COR-L47 (cell line): ENCODE measurements around the gene SUSD6.
"Not testable (repeated sequence)": the region's sequence is repeated elsewhere in the genome, so short reads cannot be mapped to it uniquely, and the experiment has no call there.

ENCODE experiments used
- DNase-seq: peaks from one replicate; lab custom pipeline; 2025; lab: John Stamatoyannopoulos, UW

Gene SUSD6

GRCh38 chr14:69593018-69593677 is 18.2 kb upstream of the SUSD6 start:
- no peak for DNase-seq

DNA sequence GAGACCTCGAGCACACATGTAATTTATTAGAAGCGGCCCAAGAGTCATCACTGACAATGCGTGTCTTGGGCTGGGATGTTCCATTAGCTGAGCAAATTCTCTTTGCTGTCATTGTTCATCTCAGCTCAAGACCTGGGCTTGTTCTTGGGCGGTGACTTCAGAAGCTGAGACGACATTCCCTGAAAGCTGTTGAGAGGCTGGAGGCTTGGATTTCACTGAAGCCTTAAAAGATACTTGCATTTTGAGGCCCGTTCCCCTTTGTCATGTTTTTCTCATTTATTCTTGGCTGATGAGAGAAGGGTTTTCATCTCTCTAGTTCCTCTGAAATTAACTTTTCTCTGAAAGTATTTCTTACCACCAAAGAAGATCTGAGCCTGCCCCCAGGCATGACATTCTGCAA is 16.6 kb upstream of the SUSD6 start:
- no peak for DNase-seq

DNA sequence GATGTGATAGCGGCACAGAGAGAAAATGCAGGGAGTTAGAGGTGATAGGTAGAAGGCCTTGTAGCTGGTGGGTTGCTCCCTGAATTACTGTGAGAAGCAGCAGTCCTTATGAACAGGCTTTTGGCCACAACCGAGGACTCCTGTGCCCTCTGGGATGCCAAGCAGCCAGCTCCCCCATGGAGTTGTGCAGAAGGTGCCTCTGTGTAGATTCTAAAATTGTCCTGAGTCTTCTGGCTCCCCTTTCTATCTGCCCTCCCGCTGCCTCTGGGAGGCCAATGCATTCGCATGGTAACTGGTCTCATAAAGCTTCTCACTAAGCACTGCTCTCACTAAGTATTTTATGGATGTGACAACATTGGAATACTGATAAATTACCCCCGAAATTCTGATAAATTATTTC is 16.1 kb upstream of the SUSD6 start:
- no peak for DNase-seq

DNA sequence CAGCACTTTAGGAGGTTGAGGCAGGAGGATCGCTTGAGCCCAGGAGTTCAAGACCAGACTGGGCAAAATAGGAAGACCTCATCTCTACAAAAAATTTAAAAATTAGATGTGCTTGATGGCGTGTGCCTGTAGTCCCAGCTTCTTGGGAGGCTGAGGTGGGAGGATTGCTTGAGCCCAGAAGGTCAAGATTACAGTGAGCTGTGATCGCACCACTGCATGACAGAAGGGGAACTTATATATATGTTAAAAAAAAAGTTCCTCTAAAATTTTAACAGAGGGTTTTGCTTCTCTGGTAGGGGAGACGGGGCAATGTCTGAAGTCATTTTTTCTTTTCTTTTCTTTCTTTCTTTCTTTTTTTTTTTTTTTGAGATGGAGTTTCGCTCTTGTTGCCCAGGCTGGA is 12.0 kb upstream of the SUSD6 start:
- not testable (repeated sequence) for DNase-seq

GRCh38 chr14:69600304-69600891 is 11.0 kb upstream of the SUSD6 start:
- DNase-seq, result no peak

- DNase-seq, result no peak
Observed at GRCh38 chr14:69605738-69606137, 5.7 kb upstream of the SUSD6 start.

DNA sequence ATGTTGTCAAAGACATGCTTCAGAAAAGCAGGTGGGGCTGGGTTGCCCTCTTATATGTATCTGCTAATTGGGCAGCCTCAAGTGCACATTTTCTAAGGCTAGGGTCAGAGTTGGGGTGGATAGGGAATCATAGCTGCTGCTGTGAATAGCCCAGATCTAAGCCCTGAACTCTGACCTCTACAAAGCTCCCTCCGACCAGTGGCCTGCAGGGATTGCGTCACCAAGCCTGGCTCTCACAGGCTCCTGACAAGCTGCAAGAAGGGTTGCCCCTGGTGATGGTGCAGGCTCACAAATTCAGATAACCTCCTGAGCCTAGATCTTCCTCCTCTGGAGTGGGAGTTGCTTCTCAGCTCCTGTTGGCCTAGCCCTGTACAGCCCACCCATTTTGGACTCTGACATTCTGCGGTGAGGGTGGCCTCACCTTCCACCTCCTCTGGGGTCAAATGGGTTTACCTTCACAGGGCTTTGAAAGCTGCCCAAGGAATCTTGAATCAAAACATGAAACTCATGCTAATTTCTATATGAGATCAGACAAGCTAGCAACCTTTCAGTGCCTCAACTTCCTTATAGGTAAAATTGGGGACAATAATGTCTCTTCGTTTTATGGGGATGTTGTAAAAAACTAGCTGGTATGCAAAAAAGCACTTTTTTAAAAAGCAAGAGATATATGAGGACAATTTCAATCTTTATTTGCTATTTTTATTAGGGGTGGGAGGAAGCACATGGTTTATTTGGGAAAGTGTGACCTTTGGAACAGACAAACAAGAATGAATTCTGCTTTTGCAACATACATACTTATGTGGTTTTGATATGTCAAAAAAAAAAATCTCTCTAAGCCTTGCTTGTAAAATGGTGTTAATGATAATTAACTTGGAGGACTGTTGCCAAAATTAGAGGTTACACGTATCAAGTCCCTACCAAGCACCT is 4.9 kb upstream of the SUSD6 start:
- DNase-seq, result no peak

- DNase-seq, result no peak
Observed at GRCh38 chr14:69610020-69610873, 1.1 kb upstream of the SUSD6 start.

DNA sequence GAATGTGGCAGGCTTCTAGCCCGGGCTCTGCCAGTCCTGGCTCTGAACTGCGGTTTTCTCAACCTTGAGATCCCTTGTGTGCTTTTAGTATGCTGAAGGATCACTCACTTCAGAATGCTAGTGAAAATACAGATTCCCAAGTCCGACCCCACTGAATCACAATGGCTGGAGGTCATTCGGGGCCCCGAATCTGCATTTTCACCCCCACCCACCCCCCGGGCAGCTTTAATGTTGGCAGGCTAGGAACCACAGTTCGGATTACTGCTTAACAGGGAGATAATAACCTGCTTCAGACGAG is 573 bp upstream of the SUSD6 start:
- peak; percentile 77 for DNase-seq

DNA sequence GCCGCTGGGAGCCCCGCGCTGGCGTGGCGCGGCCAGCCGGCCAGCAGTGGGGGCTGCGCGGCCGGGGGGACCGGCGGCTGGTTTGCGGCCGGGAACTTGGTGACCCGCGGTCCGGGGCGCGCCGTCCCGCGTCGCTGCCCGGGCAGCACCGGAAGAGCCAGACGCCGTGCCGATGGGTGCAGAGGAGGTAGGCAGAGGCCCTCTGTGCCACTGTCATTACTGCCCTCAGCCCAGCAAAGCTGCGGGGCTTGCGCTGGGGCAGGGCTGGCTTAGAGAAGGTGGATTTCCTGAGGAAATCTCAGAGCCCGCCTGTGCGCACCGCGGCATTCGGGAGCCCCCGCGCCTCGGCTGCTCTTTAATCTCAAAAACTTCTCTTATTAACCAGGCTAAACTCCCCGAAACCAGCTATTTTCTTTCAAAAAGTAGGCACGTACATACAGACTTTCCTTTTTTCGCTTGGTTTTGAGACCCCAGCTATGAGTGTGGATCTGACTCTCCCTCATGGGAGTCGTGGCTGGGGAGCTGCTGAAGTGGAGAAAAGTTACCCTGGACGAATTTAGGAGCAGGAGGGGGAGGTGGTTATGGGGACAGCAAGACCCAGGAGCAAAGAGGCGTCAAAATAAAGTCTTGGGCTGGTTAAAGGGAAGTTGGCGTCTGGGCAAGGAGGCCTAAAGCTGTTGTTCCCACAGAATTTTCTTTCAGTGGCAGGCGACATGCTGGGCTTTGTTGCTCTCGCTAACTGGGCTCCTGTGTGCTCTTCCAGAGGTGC is 802 bp downstream of the SUSD6 start:
- peak; percentile 26 for DNase-seq

DNA sequence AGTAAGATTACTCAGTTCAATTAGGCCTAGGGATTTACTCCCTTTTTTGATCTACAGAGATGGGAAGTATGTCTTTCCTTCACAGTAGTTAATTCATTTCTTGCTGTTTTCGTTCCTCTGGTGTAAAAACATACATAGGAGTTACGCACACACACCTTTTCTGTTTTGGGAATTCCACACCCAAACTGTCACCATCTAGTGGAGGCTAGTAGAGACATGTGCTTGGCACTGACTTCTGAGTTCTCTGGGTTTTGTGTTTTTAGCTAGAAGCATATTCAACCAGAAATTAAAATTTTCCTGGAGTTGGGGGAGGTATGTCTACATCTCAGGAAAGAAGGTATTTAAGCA is 1.4 kb downstream of the SUSD6 start:
- DNase-seq, result no peak

GRCh38 chr14:69613312-69614073 is 2.1 kb downstream of the SUSD6 start:
- DNase-seq, result no peak

GRCh38 chr14:69614592-69614991 is 3.2 kb downstream of the SUSD6 start:
- DNase-seq, result no peak

DNA sequence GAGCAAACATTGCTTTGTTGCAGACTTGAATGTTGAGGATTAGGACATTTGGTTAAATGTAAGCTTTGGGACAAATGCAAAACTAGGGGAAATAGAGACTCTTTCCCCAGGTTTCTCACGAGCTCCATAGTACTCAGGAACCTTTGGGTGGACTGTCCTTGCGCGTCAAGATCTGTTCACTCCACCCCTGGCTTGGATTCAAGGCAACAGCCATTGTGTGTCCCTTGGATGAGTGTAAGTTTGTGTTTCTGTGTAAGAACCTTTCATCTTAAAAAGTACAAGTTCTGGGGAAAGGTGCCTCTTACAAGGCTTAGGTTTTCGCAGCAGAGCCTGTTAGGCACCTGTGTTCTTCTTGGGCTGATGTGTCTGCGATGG is 3.7 kb downstream of the SUSD6 start:
- no peak for DNase-seq

- peak; percentile 69 for DNase-seq
Observed at GRCh38 chr14:69615496-69616407, 4.4 kb downstream of the SUSD6 start.

GRCh38 chr14:69616408-69616773 is 5.0 kb downstream of the SUSD6 start:
- no peak for DNase-seq

DNA sequence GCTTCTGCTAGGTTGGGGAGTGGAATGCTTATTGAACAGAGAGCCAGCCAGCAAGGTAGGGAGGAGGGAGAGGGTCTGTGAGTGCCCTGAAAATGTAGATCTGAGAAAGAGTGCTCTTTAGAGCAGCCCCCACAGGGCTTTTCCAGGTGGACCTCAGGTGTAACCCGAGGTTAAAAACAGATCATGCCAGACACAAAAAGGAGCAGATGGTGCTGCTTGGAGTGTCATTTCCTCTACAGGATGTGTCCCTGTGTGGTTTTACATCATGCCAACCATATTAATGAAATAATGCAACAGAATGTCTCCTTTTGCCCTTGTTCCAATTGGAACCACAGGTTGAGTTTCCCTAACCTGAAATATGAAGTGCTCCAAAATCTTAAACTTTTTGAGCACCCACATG is 6.4 kb downstream of the SUSD6 start:
- no peak for DNase-seq

DNA sequence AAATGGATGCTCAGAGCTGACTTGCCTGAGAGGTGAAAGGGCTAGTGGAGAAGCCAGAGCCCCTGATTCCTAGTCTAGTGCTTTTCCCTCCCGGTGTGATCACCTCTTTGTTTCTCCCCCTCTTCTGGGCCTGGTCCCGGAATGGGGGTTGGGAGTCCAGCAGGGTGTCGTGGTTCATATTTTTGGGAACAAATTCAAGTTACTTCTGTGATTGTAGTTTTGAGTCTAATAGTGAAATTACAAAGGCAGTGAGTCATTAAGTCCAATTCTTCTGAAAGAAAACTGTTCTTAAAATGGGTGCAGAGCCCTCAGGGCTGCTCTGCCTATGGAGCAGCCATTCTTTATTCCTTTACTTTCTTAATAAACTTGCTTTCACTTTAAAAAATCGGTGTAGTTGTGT is 7.6 kb downstream of the SUSD6 start:
- DNase-seq, result no peak

DNA sequence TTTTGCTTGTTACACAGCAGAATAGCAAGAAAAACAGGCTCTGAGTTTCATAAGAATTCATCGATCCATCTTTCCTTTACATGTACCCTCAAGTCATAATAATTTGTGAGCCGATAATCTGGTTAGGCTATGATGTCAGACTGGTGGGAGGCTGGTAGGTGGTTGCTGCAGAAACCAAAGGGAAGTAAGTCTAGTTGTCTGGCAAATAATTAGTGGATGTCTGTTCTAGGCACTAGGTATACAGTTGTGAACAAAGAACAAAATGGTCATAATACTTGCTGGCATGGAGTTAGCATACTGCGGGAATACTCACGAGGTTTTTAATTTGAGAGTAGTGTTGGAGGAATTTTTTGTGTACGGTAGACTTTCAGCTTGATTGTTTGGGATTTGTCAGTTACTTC is 8.8 kb downstream of the SUSD6 start:
- no peak for DNase-seq

GRCh38 chr14:69620981-69621380 is 9.6 kb downstream of the SUSD6 start:
- DNase-seq, result no peak
